ENCODE measurements around the gene PARP4.

- TF ChIP-seq CTCF (conservative IDR thresholded peaks at IDR 0.05; ENCODE audit: low read length) = no peak
- no peak for TF ChIP-seq EZH2phosphoT487 (IDR thresholded peaks at IDR 0.05; ENCODE audit: borderline replicate concordance)
These were observed 56.2 kb downstream of the PARP4 start for GRCh38 chr13:24456396-24456795.

Data from Loucy (cell line).